Pons (tissue), 1 donor: ENCODE results near the gene EXD1.

ENCODE experiments used
- DNase-seq: peaks from one replicate; pipeline ENCODE4 v3.0.0-alpha.2; 2016; ENCODE audit warnings: low spot score

The EXD1 gene

GRCh38 chr15:41231422-41232226 lies 1.1 kb upstream of the EXD1 start:
- DNase-seq, result peak; percentile 35

GRCh38 chr15:41230345-41230649 lies 260 bp downstream of the EXD1 start:
- DNase-seq, result no peak

DNA sequence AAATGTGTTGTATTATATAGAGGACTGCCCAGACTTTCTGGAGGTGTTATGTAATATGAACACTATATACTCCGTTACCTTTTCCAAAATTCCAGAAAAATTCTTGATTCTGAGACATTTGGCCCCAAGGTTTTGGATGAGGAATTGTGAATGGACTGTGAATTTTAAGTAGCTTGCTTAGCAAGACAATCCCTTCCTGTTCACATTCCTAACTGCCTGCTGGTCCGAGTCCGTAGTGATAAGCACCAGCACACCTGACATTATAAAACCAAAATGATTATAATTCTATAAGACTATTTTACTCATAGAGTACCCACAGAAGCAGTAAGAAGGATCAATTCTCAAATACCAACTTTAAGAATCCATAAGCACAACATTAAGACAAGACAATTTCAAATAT lies 11.2 kb downstream of the EXD1 start:
- DNase-seq, result no peak

- no peak for DNase-seq
These were observed 11.7 kb downstream of the EXD1 start for GRCh38 chr15:41218851-41219250.

DNA sequence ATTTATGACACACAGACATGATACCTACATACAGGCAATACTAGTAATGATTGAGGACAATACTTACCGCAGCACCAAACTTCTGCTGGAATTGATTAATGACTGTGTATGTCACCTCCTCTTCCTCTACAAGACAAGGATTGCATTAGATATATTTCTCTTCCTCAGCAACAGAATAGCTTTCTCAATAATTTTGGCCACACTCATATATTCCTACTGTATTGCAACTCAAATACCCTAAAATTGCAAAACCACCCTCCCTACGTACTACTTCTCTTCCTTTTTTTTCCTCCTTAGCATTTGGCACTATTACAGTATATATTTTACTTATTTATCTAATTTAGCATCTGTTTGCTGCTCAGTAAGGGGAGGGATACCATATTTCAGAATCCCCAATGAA lies 14.8 kb downstream of the EXD1 start:
- DNase-seq, result no peak

- DNase-seq, result no peak
These were observed 22.7 kb downstream of the EXD1 start for GRCh38 chr15:41207687-41208448.

- no peak for DNase-seq
These were observed 25.2 kb downstream of the EXD1 start for GRCh38 chr15:41205315-41205714.

- no peak for DNase-seq
These were observed 27.2 kb downstream of the EXD1 start for GRCh38 chr15:41203395-41203794.

GRCh38 chr15:41199470-41199869 lies 31.1 kb downstream of the EXD1 start:
- DNase-seq, result no peak

DNA sequence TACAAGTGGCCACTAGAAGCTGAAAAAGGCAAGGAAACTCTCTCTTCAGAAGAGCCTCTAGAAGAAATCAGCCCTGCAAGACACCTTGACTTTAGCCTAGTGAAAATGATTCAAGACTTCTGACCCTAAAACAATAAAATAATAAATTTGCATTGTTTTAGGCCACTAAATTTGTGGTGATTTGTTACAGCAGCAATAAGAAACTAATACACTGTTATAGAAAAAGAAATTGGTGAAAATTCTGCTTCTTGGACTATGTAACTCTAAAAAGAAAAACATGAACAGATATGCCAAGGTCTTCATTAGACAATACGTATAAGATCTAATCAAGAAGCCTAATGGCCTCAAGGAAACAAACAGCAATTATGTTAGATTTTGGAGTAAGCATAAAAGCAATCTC lies 36.1 kb downstream of the EXD1 start:
- DNase-seq, result no peak

- no peak for DNase-seq
These were observed 47.0 kb downstream of the EXD1 start for GRCh38 chr15:41183581-41183980.

DNA sequence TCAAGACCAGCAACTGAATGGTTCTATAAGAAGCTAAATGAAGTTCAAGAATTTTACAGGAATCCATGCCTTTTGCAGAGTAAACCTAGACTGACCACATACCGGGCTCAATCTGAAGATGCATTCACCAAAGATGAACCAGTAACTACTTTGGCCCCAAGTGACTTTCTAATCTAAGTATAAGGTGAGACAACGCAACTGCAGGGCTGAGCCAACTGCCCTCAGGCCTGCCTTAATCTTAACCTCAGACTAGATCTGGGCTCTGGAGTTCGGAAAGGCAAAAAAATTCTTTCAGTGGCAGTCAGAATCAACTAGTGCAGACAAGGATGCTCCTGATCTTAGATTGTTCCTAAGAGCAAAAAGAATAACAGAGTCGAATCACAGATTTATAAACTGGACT lies 48.3 kb downstream of the EXD1 start:
- no peak for DNase-seq

DNA sequence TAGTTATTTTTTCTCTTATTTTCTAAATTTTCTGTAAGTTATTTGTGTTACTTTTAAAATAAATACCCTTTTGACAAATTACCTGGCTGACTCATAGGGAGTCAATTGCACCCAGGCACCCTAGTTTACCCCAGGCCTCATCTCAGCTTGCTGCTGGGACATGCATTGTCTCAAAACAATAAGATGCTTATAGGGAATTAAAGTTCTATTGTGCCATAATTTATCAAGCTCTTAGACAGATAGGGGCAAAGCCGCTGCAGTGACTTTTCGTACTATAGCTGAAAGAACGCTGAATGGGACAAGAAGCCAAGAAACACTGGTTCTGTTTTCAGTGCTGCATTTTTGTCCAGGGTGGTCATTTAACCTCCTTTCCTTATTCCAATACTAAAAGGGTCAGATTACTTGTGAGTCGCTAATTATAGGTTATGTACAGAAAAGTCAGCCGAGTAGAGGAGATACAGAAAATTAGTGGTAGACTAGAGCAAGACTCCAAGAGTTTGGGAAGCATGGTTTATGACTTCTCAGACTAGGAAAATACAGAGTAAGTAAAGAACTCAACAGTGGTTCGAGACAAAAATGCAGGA lies 50.3 kb downstream of the EXD1 start:
- no peak for DNase-seq

DNA sequence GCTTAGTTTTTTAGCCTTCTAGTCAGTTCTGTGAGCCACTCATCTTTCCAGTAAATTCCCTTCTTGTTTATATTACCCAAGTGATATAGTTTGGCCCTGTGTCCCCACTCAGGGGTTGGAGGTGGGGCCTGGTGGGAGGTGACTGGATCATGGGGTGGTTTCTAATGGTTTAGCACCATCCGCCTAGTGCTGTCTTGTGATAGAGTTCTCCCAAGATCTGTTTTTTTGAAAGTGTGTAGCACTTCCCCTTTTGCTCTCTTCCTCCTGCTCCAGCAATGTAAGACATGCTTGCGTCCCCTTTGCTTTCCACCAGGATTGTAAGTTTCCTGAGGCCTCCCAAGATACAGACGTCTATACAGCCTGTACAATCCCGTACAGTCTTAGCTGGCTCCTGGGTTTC lies 60.8 kb downstream of the EXD1 start:
- peak; percentile 44 for DNase-seq

- DNase-seq, result no peak
These were observed 61.5 kb downstream of the EXD1 start for GRCh38 chr15:41169086-41169485.

- no peak for DNase-seq
These were observed 68.8 kb downstream of the EXD1 start for GRCh38 chr15:41161736-41162135.

GRCh38 chr15:41161336-41161735 lies 69.2 kb downstream of the EXD1 start:
- DNase-seq, result no peak

DNA sequence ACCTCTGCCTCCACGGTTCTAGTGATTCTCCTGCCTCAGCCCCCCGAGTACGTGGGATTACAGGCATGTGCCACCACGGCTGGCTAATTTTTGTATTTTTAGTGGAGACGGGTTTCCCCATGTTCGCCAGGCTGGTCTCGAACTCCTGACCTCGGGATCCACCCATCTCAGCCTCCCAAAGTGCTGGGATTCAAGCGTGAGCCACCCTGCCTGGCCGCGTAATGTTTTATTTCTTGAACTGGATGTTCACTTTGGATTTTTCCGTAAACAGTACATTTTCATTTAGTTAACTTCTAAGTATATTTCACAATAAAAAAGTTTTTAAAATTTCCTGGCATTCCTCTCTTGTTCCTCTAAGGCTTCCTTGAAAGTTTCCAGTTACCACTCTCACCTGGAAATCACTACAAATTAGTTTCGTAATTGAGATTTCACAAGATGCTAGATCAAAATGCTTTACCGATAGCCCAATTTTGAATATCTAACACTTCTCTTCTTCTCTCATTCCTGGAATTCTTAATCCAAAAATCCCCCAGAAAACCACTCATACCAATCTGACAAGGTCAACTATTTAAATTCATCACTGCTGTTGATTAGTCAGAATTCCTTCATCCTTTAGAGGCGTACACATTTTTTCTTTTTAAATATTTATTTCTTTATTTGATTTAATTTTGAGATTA lies 69.8 kb downstream of the EXD1 start:
- DNase-seq, result no peak

DNA sequence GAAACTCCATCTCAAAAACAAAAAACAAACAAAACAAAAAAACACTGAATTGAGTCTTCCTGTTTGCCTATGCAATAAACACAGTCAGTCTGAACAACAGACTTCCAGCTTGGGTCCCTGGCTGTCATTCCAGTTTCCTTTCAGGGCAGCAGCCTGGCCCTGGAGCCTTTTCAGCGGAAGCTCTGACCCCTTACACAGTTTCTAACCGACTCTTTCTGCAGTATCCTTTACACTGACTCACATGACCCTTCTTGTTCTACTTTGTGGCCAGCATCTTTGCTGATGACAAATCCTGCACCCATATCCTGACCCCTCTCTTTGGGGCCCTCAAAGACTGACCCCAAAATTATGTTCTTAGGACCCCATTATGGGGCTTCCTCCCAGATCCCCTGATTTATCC lies 76.1 kb downstream of the EXD1 start:
- no peak for DNase-seq

GRCh38 chr15:41153733-41154132 lies 76.8 kb downstream of the EXD1 start:
- no peak for DNase-seq

DNA sequence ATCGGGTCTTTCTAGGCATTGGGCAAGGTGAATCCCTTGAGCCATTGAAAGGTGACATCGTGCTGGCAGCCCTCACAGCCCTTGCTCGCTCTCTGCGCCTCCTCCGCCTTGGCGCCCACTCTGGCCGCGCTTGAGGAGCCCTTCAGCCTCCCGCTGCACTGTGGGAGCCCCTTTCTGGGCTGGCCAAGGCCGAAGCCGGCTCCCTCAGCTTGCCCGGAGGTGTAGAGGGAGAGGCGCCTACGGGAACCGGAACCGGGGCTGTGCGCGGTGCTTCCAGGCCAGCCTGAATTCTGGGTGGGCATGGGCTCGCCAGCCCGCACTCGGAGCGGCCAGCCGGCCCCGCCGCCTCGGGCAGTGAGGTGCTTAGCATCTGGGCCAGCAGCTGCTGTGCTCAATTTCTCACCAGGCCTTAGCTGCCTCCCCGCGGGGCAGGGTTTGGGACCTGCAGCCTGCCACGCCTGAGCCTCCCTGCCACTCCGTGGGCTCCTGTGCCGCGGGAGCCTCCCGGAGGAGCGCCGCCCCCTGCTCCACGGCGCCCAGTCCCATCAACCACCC lies 79.0 kb downstream of the EXD1 start:
- no peak for DNase-seq

DNA sequence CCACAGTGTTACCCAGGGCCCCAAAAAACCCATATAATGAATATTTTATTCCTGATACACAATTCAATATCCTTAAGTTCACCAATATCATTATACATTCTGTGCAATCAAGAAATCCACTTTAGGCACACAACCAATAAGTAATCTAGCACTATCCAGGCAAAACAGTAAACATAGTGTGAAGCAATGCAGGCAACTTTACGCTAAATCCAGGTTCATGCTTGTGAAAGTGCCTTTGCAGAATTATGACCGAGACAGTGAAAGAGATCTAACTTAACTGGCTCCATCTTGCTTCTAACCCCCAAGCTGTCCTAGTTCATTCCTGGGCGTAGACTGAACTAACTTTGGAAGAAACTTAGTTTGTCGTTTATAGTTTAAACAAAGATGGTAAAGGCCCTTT lies 80.3 kb downstream of the EXD1 start:
- no peak for DNase-seq

DNA sequence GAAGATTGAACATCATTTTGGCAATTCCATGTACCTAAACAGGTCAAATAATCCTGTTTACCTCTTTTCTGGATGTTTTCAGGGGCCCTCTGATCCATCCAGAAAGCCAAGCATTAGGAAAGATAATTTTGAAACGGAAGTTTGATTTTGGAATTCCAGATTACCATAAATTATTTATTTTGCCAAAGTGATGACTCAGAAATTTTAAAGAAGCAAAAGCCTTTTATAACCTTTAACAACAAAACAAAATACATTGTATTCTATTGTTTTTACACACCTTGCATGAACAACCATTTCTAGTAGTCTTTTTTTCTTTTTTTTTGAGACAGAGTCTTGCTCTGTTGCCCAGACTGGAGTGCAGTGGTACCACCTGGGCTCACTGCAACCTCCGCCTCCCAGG lies 82.5 kb downstream of the EXD1 start:
- no peak for DNase-seq
